K562 (cell line): ENCODE results near the gene GUCA1A. TPM values are rescaled to one million over a fixed set of nuclear protein-coding genes. Genes with fewer than 3 reads are reported as not detected.

Experiments
- EP300 ChIP-seq: IDR thresholded peaks from 2 replicates; pipeline ENCODE4 v1.6.1; 2012; ENCODE audit warnings: low read length, improper control_type of control experiment
- HOMEZ ChIP-seq: fragments of 250-450 bp; sonication (Bioruptor Pico); IDR thresholded peaks from 2 replicates; pipeline ENCODE4 v1.4.0; 2020; ENCODE audit warnings: mild to moderate bottlenecking, moderate library complexity
- MYC ChIP-seq, 2 experiments: fragments of 250-450 bp in 1 of 2; sonication (Bioruptor Pico) in 1 of 2; IDR thresholded peaks; 2 replicates each; pipeline versions ENCODE4 v1.5.1 to v1.6.1; 2012 to 2021; ENCODE audit warnings: low read depth in 2 of 2, borderline replicate concordance in 1 of 2, improper control_type of control experiment in 1 of 2, low read length in 1 of 2, mild to moderate bottlenecking in 1 of 2, moderate library complexity in 1 of 2
- NFIC ChIP-seq: fragments of 450-650 bp; IDR thresholded peaks from 2 replicates; pipeline ENCODE4 v1.6.1; 2017; ENCODE audit warnings: mild to moderate bottlenecking, inconsistent platforms
- POLR2AphosphoS2 ChIP-seq: IDR thresholded peaks from 2 replicates; pipeline ENCODE4 v1.6.1; 2012; ENCODE audit warnings: low read length, improper control_type of control experiment
- POLR2G ChIP-seq: fragments of 200-400 bp; formaldehyde crosslinking; IDR thresholded peaks from 2 replicates; pipeline ENCODE4 v1.6.1; 2017; ENCODE audit warnings: low read depth, mild to moderate bottlenecking, antibody characterized with exemption, low read length, moderate library complexity
- THRB ChIP-seq: fragments of 450-650 bp; formaldehyde crosslinking; conservative IDR thresholded peaks from 2 replicates; pipeline ENCODE4 v1.4.0; 2022; ENCODE audit warnings: mild to moderate bottlenecking, missing genetic modification characterization
- polyA plus RNA-seq, 8 experiments: library from polyadenylated mRNA; depleted of rRNA in 4 of 8; stranded (reverse) in 5 of 8; unstranded in 3 of 8; fragments of >200 nt; fragmentation: Nextera tagmentation in 2 of 8; fragmentation: Illumina TruSeq in 1 of 8; extraction: Ambion mirVana in 2 of 8; extraction: Trizol in 1 of 8; gene quantifications; 2 replicates each; pipeline versions ENCODE4 v1.2.1 to v1.2.3, GENCODE V29; 2011 to 2014; ENCODE audit warnings: inconsistent platforms in 1 of 8, missing spikeins in 1 of 8
- total RNA-seq, 7 experiments: library from RNA; depleted of rRNA in 6 of 7; stranded (reverse); fragments of >200 nt in 6 of 7; fragmentation: Illumina TruSeq in 2 of 7; extraction: Trizol in 2 of 7; gene quantifications; 2 replicates each; pipeline versions ENCODE4 v1.2.1 to v1.2.3, GENCODE V29; 2011 to 2021; ENCODE audit warnings: low replicate concordance in 1 of 7

The GUCA1A gene
- total and polyA plus RNA-seq, 9 of the 15 experiments (the other 6 are each of a cell fraction or from before 2014, with no cell fraction given) = not detected

GRCh38 chr6:42217519-42218367 is 44.6 kb downstream of the GUCA1A start, which contains the start of gene MRPS10 (continued):
- peak; percentile 88 for TF ChIP-seq POLR2G
- 0 out of 2 replicates have a peak, but pooled peaks have one; percentile 11 for TF ChIP-seq THRB
- TF ChIP-seq HOMEZ (CRISPR knock-in tag) = 0 out of 2 replicates have a peak, but pooled peaks have one; percentile 18
- peak; percentile 30 for TF ChIP-seq NFIC
- TF ChIP-seq MYC (IDR thresholded peaks at IDR 0.05; ENCODE audit: low read depth, low read length) = peak; percentile 83
- no peak for TF ChIP-seq MYC (CRISPR knock-in tag; IDR thresholded peaks at IDR 0.05; ENCODE audit: borderline replicate concordance, low read depth)
- 0 out of 2 replicates have a peak, but pooled peaks have one; percentile 48 for TF ChIP-seq EP300
- peak; percentile 81; the same call in 1 of the 2 replicates for TF ChIP-seq POLR2AphosphoS2
